Smooth muscle cell (in vitro differentiated cells): ENCODE results near the gene HSPB7. TPM values are rescaled to one million over a fixed set of nuclear protein-coding genes. Genes with fewer than 3 reads are reported as not detected.
A peak's percentile ranks its signal among the peaks of the same experiment; 100 is the strongest.
"Not testable (repeated sequence)": the region's sequence is repeated elsewhere in the genome, so short reads cannot be mapped to it uniquely, and the experiment has no call there.

Source experiments
- DNase-seq: peaks from one replicate; lab custom pipeline; 2025; ENCODE audit not compliant: unreplicated experiment; lab: John Stamatoyannopoulos, UW
- H2AFZ ChIP-seq: fragments of 200-600 bp; sonication (generic); 2 replicates; pipeline ENCODE4 v1.6.0; 2016; ENCODE audit warnings: antibody characterized with exemption, low read depth, mild to moderate bottlenecking
- H3F3A ChIP-seq: fragments of 200-600 bp; sonication (generic); 2 replicates; pipeline ENCODE4 v1.6.0; 2017; ENCODE audit warnings: antibody characterized with exemption, low read depth
- H3K27ac ChIP-seq: fragments of 200-600 bp; sonication (generic); 2 replicates; pipeline ENCODE4 v1.5.1; 2016; ENCODE audit warnings: low read depth, mild to moderate bottlenecking
- H3K27me3 ChIP-seq: fragments of 200-600 bp; sonication (generic); 2 replicates; pipeline ENCODE4 v1.6.1; 2016; ENCODE audit warnings: low read depth, mild to moderate bottlenecking
- H3K36me3 ChIP-seq: fragments of 200-600 bp; sonication (generic); 2 replicates; pipeline ENCODE4 v1.5.1; 2016; ENCODE audit warnings: low read depth
- H3K4me1 ChIP-seq: fragments of 200-600 bp; sonication (generic); 2 replicates; pipeline ENCODE4 v1.5.1; 2016; ENCODE audit warnings: low read depth
- H3K4me2 ChIP-seq: fragments of 200-600 bp; sonication (generic); 2 replicates; pipeline ENCODE4 v1.6.0; 2016; ENCODE audit warnings: mild to moderate bottlenecking
- H3K4me3 ChIP-seq: fragments of 200-600 bp; sonication (generic); 2 replicates; pipeline ENCODE4 v1.5.1; 2016; ENCODE audit warnings: mild to moderate bottlenecking
- H3K79me2 ChIP-seq: fragments of 200-600 bp; sonication (generic); 2 replicates; pipeline ENCODE4 v1.6.0; 2016; ENCODE audit warnings: low read depth, mild to moderate bottlenecking
- H3K9ac ChIP-seq: fragments of 200-600 bp; sonication (generic); 2 replicates; pipeline ENCODE4 v1.6.0; 2016; ENCODE audit warnings: low read depth
- H3K9me3 ChIP-seq: fragments of 200-600 bp; sonication (generic); replicated peaks from 2 replicates; pipeline ENCODE4 v1.5.1; 2016; ENCODE audit warnings: low read depth
- H4K20me1 ChIP-seq: fragments of 200-600 bp; sonication (generic); 2 replicates; pipeline ENCODE4 v1.6.0; 2016; ENCODE audit warnings: low read depth
- WGBS: methylation state at CpG from one replicate; pipeline ENCODE4 v1.1.7; 2016; ENCODE audit warnings: low lambda C conversion rate; 5-methylcytosine and 5-hydroxymethylcytosine counted together
- polyA plus RNA-seq: library from polyadenylated mRNA; unstranded; fragments of >200 nt; fragmentation: Nextera tagmentation; extraction: Ambion mirVana; gene quantifications from 2 replicates; pipeline ENCODE4 v1.2.1, GENCODE V29; 2016
- total RNA-seq: library from RNA; depleted of rRNA; stranded (reverse); fragments of >200 nt; gene quantifications from 2 replicates; pipeline ENCODE4 v1.2.3, GENCODE V29; 2014
- TF ChIP-seq, protein P1 (sequence below): fragments of 200-600 bp; sonication (generic); IDR thresholded peaks from 2 replicates; pipeline ENCODE4 v1.5.1; 2017; ENCODE audit warnings: borderline replicate concordance, mild to moderate bottlenecking, antibody characterized with exemption; ENCODE audit not compliant: insufficient read depth, poor library complexity, severe bottlenecking

HSPB7 gene
- total and polyA plus RNA-seq, 2 experiments from 2014 or later, result 23.0 to 80.5 TPM

- TF ChIP-seq, protein P1, sequence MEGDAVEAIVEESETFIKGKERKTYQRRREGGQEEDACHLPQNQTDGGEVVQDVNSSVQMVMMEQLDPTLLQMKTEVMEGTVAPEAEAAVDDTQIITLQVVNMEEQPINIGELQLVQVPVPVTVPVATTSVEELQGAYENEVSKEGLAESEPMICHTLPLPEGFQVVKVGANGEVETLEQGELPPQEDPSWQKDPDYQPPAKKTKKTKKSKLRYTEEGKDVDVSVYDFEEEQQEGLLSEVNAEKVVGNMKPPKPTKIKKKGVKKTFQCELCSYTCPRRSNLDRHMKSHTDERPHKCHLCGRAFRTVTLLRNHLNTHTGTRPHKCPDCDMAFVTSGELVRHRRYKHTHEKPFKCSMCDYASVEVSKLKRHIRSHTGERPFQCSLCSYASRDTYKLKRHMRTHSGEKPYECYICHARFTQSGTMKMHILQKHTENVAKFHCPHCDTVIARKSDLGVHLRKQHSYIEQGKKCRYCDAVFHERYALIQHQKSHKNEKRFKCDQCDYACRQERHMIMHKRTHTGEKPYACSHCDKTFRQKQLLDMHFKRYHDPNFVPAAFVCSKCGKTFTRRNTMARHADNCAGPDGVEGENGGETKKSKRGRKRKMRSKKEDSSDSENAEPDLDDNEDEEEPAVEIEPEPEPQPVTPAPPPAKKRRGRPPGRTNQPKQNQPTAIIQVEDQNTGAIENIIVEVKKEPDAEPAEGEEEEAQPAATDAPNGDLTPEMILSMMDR, result peak; percentile 82
- Histone ChIP-seq H3K4me2 (no peak overlapping the region), H3K9me3 (no peaks in the 10 kb centered on the region), H3K4me1 (no peaks in the 10 kb centered on the region), H4K20me1 (no peaks in the 10 kb centered on the region), H3K27ac (no peak overlapping the region), H3K36me3 (no peaks in the 10 kb centered on the region), H2AFZ (no peak overlapping the region), H3F3A (no peaks in the 10 kb centered on the region), H3K4me3 (no peak overlapping the region), H3K9ac (no peak overlapping the region), H3K79me2 (no peaks in the 10 kb centered on the region), H3K27me3 (no peaks in the 10 kb centered on the region)
- DNase-seq, result peak; percentile 61
- WGBS, result 73% methylated on average over 15 of the region's 18 CpGs
Observed at GRCh38 chr1:16032388-16033102, 14.7 kb upstream of the HSPB7 start.

DNA sequence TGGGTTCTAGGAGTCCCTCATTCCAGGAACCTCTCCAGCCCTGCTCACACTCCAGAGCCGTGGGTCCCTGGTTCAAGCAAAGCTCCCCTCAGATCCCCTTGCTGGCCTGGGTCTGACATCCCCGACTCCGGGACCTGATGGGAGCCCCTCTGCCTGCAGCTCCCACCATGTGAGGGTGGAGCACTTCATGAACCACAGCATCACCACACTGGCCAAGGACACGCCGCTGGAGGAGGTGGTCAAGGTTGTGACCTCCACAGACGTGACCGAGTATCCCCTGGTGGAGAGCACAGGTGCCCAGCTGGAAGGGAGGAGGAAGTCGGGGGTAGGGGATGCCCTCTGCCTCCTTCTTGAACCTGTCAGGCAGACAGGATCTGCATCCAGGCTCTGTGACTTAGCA, 13.7 kb upstream of the HSPB7 start:
- no peaks in the 10 kb centered on the region for H3K79me2 ChIP-seq
- no peak for DNase-seq
- WGBS, result 95% methylated on average over 8 of the region's 8 CpGs

GRCh38 chr1:16029288-16029687, 11.4 kb upstream of the HSPB7 start:
- H3K27me3 ChIP-seq, result no peaks in the 10 kb centered on the region
- H3K4me3 ChIP-seq, result no peak overlapping the region
- H4K20me1 ChIP-seq, result no peaks in the 10 kb centered on the region
- H3K36me3 ChIP-seq, result no peaks in the 10 kb centered on the region
- H3K27ac ChIP-seq, result no peak overlapping the region
- no peak overlapping the region for H2AFZ ChIP-seq
- no peak overlapping the region for H3K4me2 ChIP-seq
- H3K79me2 ChIP-seq, result no peaks in the 10 kb centered on the region
- peaks cover 7% of the 10 kb centered on the region for H3K4me1 ChIP-seq
- TF ChIP-seq, protein P1, result no peak
- H3K9ac ChIP-seq, result no peak overlapping the region
- H3K9me3 ChIP-seq, result no peaks in the 10 kb centered on the region
- H3F3A ChIP-seq, result no peaks in the 10 kb centered on the region
- WGBS, result 100% methylated on average over 1 of the region's 1 CpG
- DNase-seq, result no peak

More for the DNA sequence above, 13.7 kb upstream of the HSPB7 start:
- Histone ChIP-seq H3K9me3 (no peaks in the 10 kb centered on the region), H3K4me1 (peaks cover 7% of the 10 kb centered on the region), H3K9ac (no peak overlapping the region), H3K4me3 (no peak overlapping the region), H2AFZ (no peak overlapping the region), H3F3A (no peaks in the 10 kb centered on the region), H3K36me3 (no peaks in the 10 kb centered on the region), H4K20me1 (no peaks in the 10 kb centered on the region), H3K4me2 (no peak overlapping the region), H3K27me3 (no peaks in the 10 kb centered on the region), H3K27ac (no peak overlapping the region)
- TF ChIP-seq, protein P1, result no peak

GRCh38 chr1:16029003-16029268, 11.1 kb upstream of the HSPB7 start:
- H4K20me1 ChIP-seq, H3K4me1 ChIP-seq, H3K9me3 ChIP-seq, H3K27ac ChIP-seq, H3K79me2 ChIP-seq, H2AFZ ChIP-seq, H3K27me3 ChIP-seq, H3K4me3 ChIP-seq, H3K9ac ChIP-seq, H3F3A ChIP-seq, H3K36me3 ChIP-seq, H3K4me2 ChIP-seq, DNase-seq: not testable (repeated sequence)
- 95% methylated on average over 12 of the region's 13 CpGs for whole genome bisulfite sequencing
